GM12891 (cell line): ENCODE data around the gene CLDN11.

ENCODE experiments used
- DNase-seq: peaks from one replicate; pipeline ENCODE4 v3.0.0; 2011; ENCODE audit warnings: low spot score; ENCODE audit not compliant: insufficient read length
- FAIRE-seq: peaks from 2 replicates; lab custom pipeline; 2011; peaks lifted over from hg19 to GRCh38; lab: Jason Lieb, UNC
- PAX5 ChIP-seq: IDR thresholded peaks from 2 replicates; pipeline ENCODE4 v1.6.1; 2011; ENCODE audit warnings: low read length, moderate library complexity, mild to moderate bottlenecking; ENCODE audit not compliant: insufficient read depth, severe bottlenecking
- POLR2A ChIP-seq: IDR thresholded peaks from 2 replicates; pipeline ENCODE4 v1.6.1; 2011; ENCODE audit warnings: low read depth, low read length, control low read depth
- POLR2AphosphoS5 ChIP-seq: IDR thresholded peaks from 2 replicates; pipeline ENCODE4 v1.6.1; 2011; ENCODE audit warnings: low read depth, low read length, control low read depth
- POU2F2 ChIP-seq: IDR thresholded peaks from 2 replicates; pipeline ENCODE4 v1.6.1; 2011; ENCODE audit warnings: low read depth, mild to moderate bottlenecking, control low read depth, low read length, moderate library complexity
- SPI1 ChIP-seq: IDR thresholded peaks from 2 replicates; pipeline ENCODE4 v1.6.1; 2011; ENCODE audit warnings: low read depth, low read length, control low read depth
- TAF1 ChIP-seq: IDR thresholded peaks from 2 replicates; pipeline ENCODE4 v1.6.1; 2011; ENCODE audit warnings: low read depth, low read length, control low read depth

Gene CLDN11

DNA sequence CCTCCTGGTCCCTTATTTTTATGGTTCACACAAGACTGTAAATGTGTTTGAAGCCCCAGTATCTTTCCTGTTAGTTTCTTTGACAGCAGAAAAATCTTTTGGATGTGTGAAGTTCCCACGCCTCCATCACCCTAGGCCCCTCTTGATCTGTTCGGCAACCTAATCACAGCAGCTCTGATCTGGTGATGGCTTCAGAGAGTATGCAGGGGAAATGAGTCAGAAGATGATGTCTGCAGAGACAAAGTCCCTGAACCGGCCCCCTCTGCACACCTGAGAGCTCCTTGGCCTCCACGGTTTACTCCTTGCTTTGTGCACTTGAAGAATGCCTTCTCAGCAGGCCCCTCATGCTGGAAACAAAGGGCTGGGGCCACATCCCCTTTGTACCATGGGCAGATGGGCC lies 63.5 kb downstream of the CLDN11 start:
- TF ChIP-seq TAF1 (no peak), POLR2A (no peak), POLR2AphosphoS5 (no peak), POU2F2 (no peak), PAX5 (no peak), SPI1 (no peak)
- no peak for DNase-seq
- FAIRE-seq: no peak

GRCh38 chr3:170483485-170484262 lies 65.0 kb downstream of the CLDN11 start:
- FAIRE-seq (no peak), DNase-seq (no peak)
- TF ChIP-seq POU2F2 (no peak), POLR2AphosphoS5 (no peak), PAX5 (no peak), TAF1 (no peak), SPI1 (no peak), POLR2A (no peak)
